Osteoblast (primary cell): Measurements from ENCODE around the gene BIN1. TPM values are rescaled to one million over a fixed set of nuclear protein-coding genes. Genes with fewer than 3 reads are reported as not detected.
A peak's percentile ranks its signal among the peaks of the same experiment; 100 is the strongest.

ENCODE experiments used
- DNase-seq: peaks from one replicate; pipeline ENCODE4 v3.0.0; 2011; ENCODE audit warnings: low spot score, mixed read lengths; ENCODE audit not compliant: insufficient read length; ENCODE audit errors: missing footprints
- H2AFZ ChIP-seq: 2 replicates; pipeline ENCODE4 v1.6.0; 2011; ENCODE audit warnings: mild to moderate bottlenecking, low read length
- H3K27ac ChIP-seq: 2 replicates; pipeline ENCODE4 v1.5.1; 2011; ENCODE audit warnings: mild to moderate bottlenecking, low read depth, low read length, moderate library complexity
- H3K27me3 ChIP-seq: 2 replicates; pipeline ENCODE4 v1.6.0; 2012; ENCODE audit warnings: mild to moderate bottlenecking, control low read depth, inconsistent platforms, low read length, moderate library complexity; ENCODE audit not compliant: insufficient read depth
- H3K36me3 ChIP-seq: 2 replicates; pipeline ENCODE4 v1.5.1; 2011; ENCODE audit warnings: mild to moderate bottlenecking, low read length, control low read depth, moderate library complexity; ENCODE audit not compliant: insufficient read depth
- H3K4me1 ChIP-seq: 2 replicates; pipeline ENCODE4 v1.5.1; 2011; ENCODE audit warnings: mild to moderate bottlenecking, low read length, control low read depth, moderate library complexity; ENCODE audit not compliant: insufficient read depth
- H3K4me2 ChIP-seq: 2 replicates; pipeline ENCODE4 v1.6.0; 2011; ENCODE audit warnings: mild to moderate bottlenecking, low read length; ENCODE audit not compliant: insufficient read depth
- H3K4me3 ChIP-seq: fragments of 200-600 bp; sonication (generic); 3 replicates; pipeline ENCODE4 v1.5.1; 2012; ENCODE audit warnings: mild to moderate bottlenecking, low read length, inconsistent platforms; ENCODE audit not compliant: insufficient read depth
- H3K79me2 ChIP-seq: 2 replicates; pipeline ENCODE4 v1.6.0; 2012; ENCODE audit warnings: mild to moderate bottlenecking, low read length, control low read depth, inconsistent platforms; ENCODE audit not compliant: insufficient read depth
- H3K9me3 ChIP-seq: 2 replicates; pipeline ENCODE4 v1.5.1; 2011; ENCODE audit warnings: low read depth, low read length, control low read depth
- H4K20me1 ChIP-seq: 2 replicates; pipeline ENCODE4 v1.6.0; 2012; ENCODE audit warnings: mild to moderate bottlenecking, low read length, control low read depth; ENCODE audit not compliant: insufficient read depth
- total RNA-seq: library from RNA; depleted of rRNA; stranded (reverse); fragments of >200 nt; gene quantifications from 2 replicates; pipeline ENCODE4 v1.2.3, GENCODE V29; 2012
- TF ChIP-seq, protein P1 (sequence below): IDR thresholded peaks from 2 replicates; pipeline ENCODE4 v1.5.1; 2011; ENCODE audit warnings: mild to moderate bottlenecking, low read depth, low read length, moderate library complexity; ENCODE audit errors: extremely low read depth

Gene BIN1
- total RNA-seq, 1 donor, result 85.4 TPM

GRCh38 chr2:127104166-127104660 lies 2.7 kb downstream of the BIN1 start:
- TF ChIP-seq, protein P1, sequence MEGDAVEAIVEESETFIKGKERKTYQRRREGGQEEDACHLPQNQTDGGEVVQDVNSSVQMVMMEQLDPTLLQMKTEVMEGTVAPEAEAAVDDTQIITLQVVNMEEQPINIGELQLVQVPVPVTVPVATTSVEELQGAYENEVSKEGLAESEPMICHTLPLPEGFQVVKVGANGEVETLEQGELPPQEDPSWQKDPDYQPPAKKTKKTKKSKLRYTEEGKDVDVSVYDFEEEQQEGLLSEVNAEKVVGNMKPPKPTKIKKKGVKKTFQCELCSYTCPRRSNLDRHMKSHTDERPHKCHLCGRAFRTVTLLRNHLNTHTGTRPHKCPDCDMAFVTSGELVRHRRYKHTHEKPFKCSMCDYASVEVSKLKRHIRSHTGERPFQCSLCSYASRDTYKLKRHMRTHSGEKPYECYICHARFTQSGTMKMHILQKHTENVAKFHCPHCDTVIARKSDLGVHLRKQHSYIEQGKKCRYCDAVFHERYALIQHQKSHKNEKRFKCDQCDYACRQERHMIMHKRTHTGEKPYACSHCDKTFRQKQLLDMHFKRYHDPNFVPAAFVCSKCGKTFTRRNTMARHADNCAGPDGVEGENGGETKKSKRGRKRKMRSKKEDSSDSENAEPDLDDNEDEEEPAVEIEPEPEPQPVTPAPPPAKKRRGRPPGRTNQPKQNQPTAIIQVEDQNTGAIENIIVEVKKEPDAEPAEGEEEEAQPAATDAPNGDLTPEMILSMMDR, result no peak
- Histone ChIP-seq H2AFZ (no peak overlapping the region), H3K27me3 (no peaks in the 10 kb centered on the region), H4K20me1 (peaks cover 43% of the 10 kb centered on the region), H3K27ac (no peak overlapping the region), H3K36me3 (no peaks in the 10 kb centered on the region), H3K4me2 (peak overlapping the region; percentile 86), H3K4me3 (no peak overlapping the region), H3K9me3 (no peaks in the 10 kb centered on the region), H3K79me2 (peaks cover 70% of the 10 kb centered on the region), H3K4me1 (peaks cover 27% of the 10 kb centered on the region)
- DNase-seq, result no peak

- peaks cover 77% of the 10 kb centered on the region for H3K79me2 ChIP-seq
- TF ChIP-seq, protein P1, result no peak
- no peaks in the 10 kb centered on the region for H3K9me3 ChIP-seq
- peak; percentile 51 for DNase-seq
- H3K4me1 ChIP-seq, result peaks cover 24% of the 10 kb centered on the region
- peaks cover 49% of the 10 kb centered on the region for H4K20me1 ChIP-seq
- H3K36me3 ChIP-seq, result no peaks in the 10 kb centered on the region
- H3K27me3 ChIP-seq, result no peaks in the 10 kb centered on the region
- H3K4me3 ChIP-seq, result no peak overlapping the region
- H2AFZ ChIP-seq, result no peak overlapping the region
- no peak overlapping the region for H3K4me2 ChIP-seq
- H3K27ac ChIP-seq, result no peak overlapping the region
Measured at GRCh38 chr2:127103243-127104165, 3.5 kb downstream of the BIN1 start.

- Histone ChIP-seq H3K9me3 (no peaks in the 10 kb centered on the region), H2AFZ (no peak overlapping the region), H3K4me3 (no peak overlapping the region), H3K4me1 (peaks cover 24% of the 10 kb centered on the region), H3K4me2 (no peak overlapping the region), H3K36me3 (no peaks in the 10 kb centered on the region), H4K20me1 (peaks cover 56% of the 10 kb centered on the region), H3K27me3 (no peaks in the 10 kb centered on the region), H3K27ac (no peak overlapping the region), H3K79me2 (peaks cover 85% of the 10 kb centered on the region)
- no peak for DNase-seq
- TF ChIP-seq, protein P1, result no peak
Measured at GRCh38 chr2:127102521-127103242, 4.3 kb downstream of the BIN1 start.
